Measurements from ENCODE around the gene PRELID1.
"Not testable (repeated sequence)": the region's sequence is repeated elsewhere in the genome, so short reads cannot be mapped to it uniquely, and the experiment has no call there.

Gene PRELID1

GRCh38 chr5:177300236-177300880 is 3.2 kb upstream of the PRELID1 start:
- peak; percentile 65 for DNase-seq

GRCh38 chr5:177300951-177301350 is 2.6 kb upstream of the PRELID1 start:
- no peak for DNase-seq

- no peak for DNase-seq
Measured at GRCh38 chr5:177301503-177302165, 2.0 kb upstream of the PRELID1 start.

- no peak for DNase-seq
Measured at GRCh38 chr5:177302354-177303110, 1.1 kb upstream of the PRELID1 start.

- no peak for DNase-seq
Measured at GRCh38 chr5:177303925-177304391, 359 bp downstream of the PRELID1 start.

GRCh38 chr5:177304392-177305119 is 957 bp downstream of the PRELID1 start:
- no peak for DNase-seq

- DNase-seq: not testable (repeated sequence)
Measured at GRCh38 chr5:177306103-177306640, 2.6 kb downstream of the PRELID1 start.

- no peak for DNase-seq
Measured at GRCh38 chr5:177306674-177307543, 3.3 kb downstream of the PRELID1 start.

GRCh38 chr5:177307544-177308363 is 4.2 kb downstream of the PRELID1 start:
- no peak for DNase-seq

- DNase-seq: no peak
Measured at GRCh38 chr5:177308740-177309139, 5.1 kb downstream of the PRELID1 start.

- peak; percentile 74 for DNase-seq
Measured at GRCh38 chr5:177309351-177310191, 6.0 kb downstream of the PRELID1 start.

- DNase-seq: no peak
Measured at GRCh38 chr5:177310332-177310731, 6.7 kb downstream of the PRELID1 start.

- no peak for DNase-seq
Measured at GRCh38 chr5:177310757-177311391, 7.3 kb downstream of the PRELID1 start.

- no peak for DNase-seq
Measured at GRCh38 chr5:177311392-177311722, 7.8 kb downstream of the PRELID1 start.

GRCh38 chr5:177311723-177312648 is 8.4 kb downstream of the PRELID1 start, which contains the start of gene MXD3:
MXD3 (minus strand) TSS chr5:177311898; CDS start chr5:177311830, 68 bp downstream.
- peak; percentile 97 for DNase-seq

- DNase-seq: no peak
Measured at GRCh38 chr5:177312649-177313181, 9.1 kb downstream of the PRELID1 start.

- no peak for DNase-seq
Measured at GRCh38 chr5:177313561-177314259, 10.1 kb downstream of the PRELID1 start.

Measured in right hindlimb (tissue), 1 donor.